Measurements from ENCODE around the gene TMEM132E.
"Not testable (repeated sequence)": the region's sequence is repeated elsewhere in the genome, so short reads cannot be mapped to it uniquely, and the experiment has no call there.

The TMEM132E gene, protein sequence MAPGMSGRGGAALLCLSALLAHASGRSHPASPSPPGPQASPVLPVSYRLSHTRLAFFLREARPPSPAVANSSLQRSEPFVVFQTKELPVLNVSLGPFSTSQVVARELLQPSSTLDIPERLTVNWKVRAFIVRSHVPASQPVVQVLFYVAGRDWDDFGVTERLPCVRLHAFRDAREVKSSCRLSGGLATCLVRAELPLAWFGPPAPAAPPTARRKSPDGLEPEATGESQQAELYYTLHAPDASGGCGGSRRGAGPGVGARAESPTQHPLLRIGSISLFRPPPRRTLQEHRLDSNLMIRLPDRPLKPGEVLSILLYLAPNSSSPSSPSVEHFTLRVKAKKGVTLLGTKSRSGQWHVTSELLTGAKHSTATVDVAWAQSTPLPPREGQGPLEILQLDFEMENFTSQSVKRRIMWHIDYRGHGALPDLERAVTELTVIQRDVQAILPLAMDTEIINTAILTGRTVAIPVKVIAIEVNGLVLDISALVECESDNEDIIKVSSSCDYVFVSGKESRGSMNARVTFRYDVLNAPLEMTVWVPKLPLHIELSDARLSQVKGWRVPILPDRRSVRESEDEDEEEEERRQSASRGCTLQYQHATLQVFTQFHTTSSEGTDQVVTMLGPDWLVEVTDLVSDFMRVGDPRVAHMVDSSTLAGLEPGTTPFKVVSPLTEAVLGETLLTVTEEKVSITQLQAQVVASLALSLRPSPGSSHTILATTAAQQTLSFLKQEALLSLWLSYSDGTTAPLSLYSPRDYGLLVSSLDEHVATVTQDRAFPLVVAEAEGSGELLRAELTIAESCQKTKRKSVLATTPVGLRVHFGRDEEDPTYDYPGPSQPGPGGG (N-terminal part only)

DNA sequence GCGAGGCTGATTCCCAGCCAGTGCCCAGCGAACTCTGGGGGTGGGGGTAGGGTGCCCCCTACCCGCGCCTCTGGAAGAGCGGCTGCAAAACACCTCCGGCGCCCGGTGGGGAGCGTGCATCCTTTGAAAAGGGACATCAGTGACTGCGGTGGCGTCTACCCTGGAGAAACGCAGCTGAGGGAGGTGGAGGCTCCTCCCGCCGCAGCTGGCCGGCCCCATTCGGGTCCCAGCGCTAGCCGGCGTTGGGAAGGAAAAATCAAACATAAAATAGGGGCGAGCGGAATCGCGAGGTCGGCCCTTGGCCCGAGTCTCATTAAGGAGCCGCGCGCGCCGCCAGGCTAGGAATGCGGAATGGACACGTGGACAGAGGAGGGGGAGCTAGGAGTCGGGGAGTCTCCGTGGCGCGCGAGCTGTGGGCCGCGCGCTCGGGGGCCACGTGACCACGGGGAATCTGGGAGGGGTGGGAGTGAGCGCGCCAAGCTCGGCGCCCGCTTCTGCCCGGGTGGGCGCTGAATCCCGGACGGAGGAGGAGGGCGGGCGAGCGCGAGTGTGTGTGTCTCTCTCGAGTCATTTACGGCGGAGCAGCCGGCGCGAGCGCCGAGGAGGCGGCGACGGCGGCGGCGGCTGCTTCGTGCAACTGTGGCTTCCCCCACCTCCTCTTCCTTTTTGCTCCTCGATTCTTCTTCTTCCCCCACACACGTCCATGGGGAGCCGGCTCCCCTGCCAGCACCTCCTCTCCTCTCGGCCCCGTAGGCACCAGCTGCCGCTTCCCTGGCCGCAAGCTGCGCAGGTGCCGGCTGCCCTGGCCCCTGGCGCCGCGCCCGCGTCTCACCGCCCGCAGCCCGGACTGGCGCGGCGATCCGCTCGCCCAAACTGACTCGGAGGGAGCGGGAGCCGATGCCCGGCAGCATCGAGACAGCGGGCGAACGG is at the start of gene TMEM132E:
Gene TMEM132E, plus strand, starts transcription at position 566 of the 930 bp plus-strand sequence. CDS start 1,495 bp downstream, outside the sequence.
- DNase-seq (ENCODE audit: low read depth) = no peak

DNA sequence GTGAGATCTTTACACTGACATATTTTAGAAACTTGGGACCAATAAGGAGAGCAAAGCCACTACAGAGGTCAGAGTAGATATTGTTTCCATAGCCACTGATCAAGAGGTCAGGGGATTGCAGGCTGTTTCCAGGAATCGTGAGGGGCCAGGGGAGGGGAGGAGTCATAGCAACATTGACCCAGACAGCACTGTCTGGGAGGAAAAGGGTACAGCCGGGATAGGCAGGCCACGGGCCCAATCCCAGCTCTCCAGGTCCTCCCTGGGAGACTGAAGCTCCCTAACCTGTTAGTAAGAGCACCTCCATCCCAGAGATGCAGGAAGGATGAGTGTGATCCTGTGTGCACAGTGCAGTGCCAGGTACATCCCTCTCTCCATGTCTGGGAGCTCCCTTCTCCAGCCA is 48.5 kb upstream of the TMEM132E start:
- DNase-seq (ENCODE audit: low read depth) = no peak

DNA sequence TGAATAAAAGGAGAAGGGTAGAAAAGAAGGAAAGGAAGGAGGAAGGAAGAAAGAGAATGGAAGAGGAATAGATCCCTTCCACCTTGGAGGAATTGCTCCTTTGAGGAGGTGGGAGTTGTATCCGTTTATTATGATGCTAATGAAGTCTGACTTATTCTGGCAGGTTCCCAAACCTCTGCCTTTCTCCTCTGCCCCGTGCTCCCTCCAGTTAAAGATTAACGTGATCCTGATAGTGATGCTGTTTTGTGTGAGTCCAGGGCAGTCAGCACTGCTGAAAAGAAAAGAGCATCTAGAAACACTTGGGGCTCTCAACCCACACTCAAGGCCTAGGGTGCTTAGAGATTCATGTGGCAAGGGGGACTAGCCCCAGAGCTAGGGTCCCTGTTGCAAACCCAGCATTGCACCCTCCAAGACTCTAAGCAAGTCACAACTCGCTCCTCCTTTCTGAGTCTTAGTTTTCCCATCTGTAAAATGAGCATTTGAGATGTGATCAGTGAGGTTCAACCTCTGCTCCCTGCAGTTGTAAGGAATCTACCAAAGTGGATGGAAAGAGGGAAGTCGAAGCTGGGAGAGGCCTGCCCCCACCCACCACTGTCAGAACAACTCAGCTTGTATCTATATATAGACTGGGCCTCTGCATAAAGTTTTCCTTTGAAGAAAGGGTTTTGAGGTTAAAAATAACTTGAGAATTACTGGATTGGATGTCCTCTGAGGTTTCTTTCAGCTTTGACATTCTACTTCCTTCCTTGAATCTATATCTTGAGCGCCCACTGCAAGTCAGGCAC is 46.9 kb upstream of the TMEM132E start:
- no peak for DNase-seq (ENCODE audit: low read depth)

DNA sequence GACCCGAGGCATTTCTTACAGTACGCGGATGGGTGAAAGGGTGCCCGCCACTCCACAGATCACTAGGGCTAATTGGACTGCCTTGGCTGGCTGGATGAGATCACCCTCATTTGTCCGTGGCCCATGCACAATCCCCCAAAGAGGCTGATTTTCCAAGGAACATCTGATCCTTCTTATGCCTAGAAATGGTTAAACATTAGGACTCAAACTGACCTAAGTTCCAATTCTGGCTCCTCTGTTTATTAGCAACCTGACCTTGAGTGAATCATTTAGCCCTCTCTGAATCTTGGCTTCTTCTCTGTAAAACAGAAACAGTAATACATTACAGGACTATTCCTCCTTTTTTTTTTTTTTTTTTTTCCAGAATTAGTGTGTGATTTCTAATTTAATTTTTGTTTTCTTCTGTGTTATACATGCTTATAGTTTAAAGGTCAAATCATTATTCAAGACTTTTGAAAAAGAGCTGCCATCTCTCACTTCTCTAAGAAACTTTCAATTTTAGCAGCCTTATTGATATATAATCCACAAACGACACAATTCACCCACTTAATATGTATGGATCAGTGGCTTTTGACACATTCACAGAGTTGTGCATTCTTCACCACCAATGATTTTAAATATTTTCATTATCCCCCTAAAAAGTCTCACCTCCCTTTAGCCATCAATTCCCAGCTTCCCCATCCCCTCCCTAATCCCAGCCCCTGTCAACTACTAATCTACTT is 45.4 kb upstream of the TMEM132E start:
- DNase-seq (ENCODE audit: low read depth) = no peak

DNA sequence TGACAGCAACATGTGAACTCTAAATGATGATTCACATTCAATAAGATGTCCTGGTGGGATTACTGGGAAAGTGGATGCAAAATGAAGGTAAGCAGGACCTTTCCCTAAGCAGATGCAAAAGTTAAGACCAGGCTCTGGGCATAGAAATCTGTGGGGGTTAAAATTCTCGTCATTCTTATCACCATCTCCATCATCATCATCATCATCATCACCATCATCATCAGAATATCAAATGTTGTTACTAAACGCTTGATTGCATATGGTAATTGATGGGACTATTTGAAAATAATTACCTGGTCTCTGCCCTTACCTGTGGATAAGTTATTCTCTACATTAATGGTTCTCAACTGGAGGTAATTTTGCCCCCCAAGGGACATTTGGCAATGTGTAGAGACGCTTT is 41.9 kb upstream of the TMEM132E start:
- no peak for DNase-seq (ENCODE audit: low read depth)

DNA sequence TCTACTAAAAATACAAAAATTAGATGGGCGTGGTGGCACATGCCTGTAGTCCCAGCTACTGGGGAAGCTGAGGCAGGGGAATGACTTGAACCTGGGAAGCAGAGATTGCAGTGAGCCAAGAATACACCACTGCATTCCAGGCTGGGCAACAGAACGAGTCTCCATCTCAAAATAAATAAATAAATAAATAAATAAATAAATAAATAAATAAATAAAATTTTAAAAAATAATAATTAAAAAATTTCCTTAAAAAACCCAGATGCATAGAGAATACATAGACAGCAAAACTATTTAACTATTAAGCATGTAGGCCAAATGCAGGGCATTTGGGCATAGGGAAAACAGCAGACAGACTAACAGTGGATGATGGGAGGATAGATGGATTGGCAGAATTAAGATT is 40.8 kb upstream of the TMEM132E start:
- not testable (repeated sequence) for DNase-seq (ENCODE audit: low read depth)

DNA sequence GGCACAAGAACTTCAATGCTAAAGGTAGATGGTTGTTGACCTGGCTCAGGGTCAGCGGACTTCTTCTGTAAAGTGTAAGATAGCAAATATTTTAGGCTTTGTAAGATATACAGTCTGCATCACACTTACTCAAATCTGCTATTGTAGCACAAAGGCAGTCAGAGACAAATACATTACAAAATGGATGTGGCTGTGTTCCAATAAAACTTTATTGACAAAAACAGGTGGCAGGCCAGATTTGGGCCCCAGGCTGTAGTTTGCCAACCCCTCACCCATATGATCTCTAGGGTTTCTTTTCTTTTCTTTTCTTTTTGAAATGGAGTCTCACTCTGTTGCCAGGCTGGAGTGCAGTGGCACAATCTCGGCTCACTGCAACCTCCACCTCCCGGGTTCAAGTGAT is 39.5 kb upstream of the TMEM132E start:
- DNase-seq (ENCODE audit: low read depth) = no peak

DNA sequence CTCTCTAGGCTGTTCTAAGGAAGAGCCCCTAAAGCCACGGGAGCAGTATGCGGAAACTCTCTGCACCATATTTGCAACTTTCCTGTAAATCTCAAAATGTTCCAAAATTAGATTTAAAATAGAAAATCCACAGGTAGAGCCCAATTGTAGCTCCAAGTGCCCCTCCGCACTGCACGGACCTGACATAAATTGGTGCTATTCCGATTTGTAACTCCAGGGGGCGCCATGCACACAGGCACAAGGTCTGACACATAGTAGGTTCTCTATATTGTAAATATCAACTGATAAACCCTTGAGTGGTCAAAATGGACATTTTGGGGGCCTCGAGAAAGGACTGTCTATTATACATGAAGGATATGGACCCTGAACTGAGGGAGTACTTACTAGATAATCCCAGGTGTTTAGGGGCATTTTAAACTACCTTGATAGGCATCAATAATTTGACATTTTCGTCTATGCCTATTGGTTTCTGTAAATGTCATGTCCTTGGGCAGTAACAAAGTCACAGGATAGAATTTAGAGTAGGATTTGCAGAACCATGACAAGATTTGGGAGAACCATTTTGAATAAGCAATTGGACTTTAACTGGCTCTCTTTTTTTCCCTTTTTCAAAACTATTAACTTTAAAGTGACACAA is 36.6 kb upstream of the TMEM132E start:
- DNase-seq (ENCODE audit: low read depth) = no peak

DNA sequence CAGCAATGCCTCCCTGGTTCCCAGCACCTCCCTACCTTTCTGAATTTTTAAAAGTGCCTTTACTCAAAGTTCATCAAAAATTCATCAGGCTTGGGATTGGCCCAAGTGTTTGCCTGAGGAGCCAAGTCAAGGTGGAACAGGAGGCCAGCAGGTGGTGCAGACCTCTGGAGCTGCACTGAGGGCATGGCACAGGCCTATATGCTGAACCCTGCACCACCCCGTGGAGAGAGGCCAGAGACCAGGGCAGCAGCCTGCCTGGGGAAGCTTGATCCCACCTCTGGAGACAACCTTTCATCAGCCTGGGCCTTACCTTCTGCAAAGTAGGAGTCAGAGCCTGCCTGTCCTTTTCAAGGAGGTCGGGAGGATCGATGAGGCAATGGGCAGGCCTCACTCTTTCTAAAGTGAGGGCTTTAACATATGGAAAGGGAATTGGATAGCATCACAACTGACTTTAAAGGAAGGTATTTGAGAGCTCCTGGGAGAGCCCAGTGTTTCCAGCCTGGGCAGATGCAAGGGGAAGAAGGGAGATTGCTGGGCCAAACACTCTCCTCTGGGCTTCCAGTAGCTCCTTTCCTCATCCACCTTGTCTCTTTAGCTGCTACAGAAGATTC is 31.8 kb upstream of the TMEM132E start:
- DNase-seq (ENCODE audit: low read depth) = no peak

DNA sequence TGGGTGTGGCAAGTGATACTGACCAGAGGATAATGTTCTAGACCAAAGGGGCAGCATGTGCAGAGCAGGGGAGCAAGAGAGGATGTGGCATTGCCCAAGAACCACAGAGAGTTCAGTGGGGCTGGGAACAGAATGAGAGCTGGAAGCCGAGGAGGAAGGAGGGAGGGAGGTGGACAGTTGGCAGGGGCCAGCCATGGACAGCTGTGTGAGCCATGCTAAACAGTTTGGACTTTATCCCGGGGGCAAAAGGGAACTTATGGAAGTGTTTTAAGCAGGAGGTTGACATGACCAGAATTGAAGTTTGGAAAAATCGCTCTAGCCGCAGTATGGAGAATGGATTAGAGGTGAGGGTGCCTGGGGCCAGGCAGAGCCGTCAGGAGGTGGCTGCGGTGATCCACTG is 29.4 kb upstream of the TMEM132E start:
- DNase-seq (ENCODE audit: low read depth) = no peak

DNA sequence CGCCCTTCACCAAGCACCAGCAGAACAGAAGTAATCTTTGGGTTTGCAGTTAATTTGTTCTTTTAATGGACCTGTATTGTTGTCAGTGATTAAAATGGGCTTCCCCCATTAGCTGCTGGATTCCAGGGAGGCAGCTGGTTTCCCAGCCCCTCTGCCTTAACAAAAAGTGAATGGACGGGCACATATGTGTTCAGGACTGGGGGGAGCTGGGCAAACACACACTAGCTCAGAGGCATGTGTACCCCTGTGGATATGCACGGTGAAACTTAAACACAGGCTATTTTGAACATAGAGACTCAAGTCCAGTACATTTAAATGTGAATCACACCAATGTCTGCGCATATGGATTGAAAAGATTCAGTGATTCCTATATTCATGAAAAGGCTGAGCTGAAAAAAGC is 25.5 kb upstream of the TMEM132E start:
- no peak for DNase-seq (ENCODE audit: low read depth)

DNA sequence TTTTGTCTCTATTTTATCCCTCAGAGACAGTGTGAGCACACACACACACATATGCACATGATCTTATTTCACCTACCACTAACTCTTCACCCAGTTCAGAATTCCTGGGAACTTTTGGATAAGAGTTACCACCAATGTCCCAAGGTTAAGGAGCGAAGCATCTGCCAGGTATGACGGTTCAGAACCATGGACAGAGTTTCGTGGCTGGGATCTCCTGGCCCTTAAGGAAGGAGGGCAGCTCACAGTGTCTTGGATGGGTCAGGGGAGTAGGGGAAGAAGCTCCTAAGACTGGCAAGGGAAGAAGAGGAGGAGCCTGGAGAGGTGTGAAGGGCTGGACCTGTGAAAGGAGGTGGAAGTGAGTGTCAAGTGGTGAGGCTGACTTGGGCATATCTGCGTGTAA is 23.0 kb upstream of the TMEM132E start:
- DNase-seq (ENCODE audit: low read depth) = no peak

DNA sequence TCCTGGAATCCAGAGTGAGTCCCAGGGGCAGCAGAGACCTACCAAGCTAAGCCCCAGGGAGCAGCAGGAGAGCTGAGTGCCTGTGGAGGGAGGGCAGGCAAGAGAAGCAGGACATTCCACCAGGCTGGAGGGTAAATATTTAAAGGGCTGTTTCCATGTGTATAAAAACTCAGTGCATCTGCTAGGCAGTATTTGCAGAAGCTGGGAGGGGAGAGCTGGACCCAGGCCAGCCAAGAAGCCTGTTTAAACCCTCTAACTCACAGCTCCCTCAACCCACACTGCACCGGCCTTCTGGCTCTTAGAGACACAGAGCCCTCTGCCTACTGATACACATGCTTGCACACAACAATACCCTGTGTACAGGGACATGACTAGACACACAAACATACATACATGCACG is 22.5 kb upstream of the TMEM132E start:
- no peak for DNase-seq (ENCODE audit: low read depth)

DNA sequence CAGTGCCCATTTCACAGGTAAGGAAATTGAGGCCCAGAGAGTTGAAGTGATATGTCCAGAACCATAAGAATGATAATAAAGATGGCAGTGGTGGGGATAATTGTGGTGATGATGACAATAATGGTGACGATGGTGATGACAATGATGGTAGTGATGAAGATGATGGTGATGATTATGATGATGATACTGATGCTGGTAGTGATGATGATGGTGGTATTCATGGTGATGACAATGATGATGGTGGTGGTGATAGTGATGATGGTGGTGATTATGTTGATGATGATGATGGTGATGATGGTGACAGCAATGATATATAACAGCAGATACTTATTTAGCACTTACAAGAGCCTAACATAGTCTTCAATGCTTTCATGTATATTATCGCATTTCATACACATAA is 18.1 kb upstream of the TMEM132E start:
- DNase-seq (ENCODE audit: low read depth) = no peak

DNA sequence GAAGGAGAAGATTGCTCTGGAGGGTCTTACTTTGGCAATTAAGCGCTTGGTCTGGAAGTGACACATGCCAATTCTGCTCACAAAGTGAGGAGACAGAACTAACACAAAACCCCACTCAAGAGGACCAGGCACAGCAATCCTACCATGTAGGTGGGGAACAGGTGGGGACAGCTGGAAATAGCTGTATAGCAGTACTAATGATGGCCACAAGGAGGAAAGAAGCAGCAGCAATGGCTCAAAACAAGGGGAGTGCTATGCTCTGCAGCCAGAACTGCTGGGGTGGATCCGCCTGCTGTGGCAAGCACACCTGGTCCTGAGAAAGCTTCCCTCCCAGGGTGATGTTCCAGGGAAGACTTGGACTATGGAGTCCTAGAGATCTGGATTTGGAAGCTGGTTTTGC is 17.0 kb upstream of the TMEM132E start:
- no peak for DNase-seq (ENCODE audit: low read depth)

DNA sequence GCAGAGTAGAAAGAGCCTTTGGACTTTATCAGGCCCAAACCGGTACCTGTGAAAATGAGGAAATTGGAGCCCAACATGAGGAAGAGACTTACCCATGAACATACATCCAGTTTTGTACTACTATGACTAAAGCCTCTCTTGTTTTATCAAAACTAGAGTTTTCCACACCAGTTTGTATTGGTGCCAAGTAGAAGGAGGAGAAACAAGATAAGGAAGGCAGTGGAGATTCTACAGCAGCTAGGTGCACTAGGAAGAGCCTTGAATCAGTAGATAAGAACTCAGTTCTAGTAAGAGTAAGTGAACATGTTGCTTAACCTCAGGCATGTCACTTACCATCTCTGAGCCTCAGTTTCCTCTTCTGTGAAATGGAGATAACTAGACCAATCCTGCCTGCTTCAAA is 13.7 kb upstream of the TMEM132E start:
- no peak for DNase-seq (ENCODE audit: low read depth)

DNA sequence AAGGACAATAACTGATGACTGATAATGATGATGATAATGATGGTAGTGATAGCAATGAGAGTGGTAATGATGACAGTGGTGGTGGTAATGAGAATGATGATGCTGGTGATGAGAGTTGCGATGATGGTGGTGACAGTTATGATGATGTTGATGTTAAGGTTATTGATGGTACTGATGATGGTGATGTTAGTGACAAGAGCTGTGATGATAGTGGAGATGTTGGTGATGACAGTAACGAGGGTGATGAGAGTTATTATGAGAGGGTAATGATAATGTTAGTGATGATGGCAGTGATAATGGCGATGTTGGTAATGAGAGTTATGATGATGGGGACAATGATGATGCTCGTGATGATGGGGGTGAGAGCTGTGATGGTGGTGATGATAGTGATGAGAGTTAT is 13.2 kb upstream of the TMEM132E start:
- DNase-seq (ENCODE audit: low read depth) = no peak

DNA sequence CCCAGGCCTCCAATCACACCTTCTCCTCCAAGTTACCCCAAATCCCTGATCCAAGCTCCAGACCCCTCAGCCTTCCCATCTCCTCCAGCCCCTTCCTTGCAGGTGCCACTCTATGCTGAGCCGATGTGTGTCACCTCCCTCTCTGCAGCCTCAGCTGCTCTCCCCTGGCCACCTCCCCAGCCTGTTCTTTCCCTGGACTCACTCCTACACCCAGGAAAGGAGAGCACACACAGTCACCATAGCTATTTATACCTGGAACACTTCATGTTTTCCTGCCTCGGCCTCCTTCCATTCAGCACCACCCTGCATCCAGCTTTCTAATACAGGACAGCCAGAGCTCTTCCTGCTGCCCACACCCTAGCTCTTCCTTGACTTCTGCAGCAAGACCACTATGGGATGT is 12.5 kb upstream of the TMEM132E start:
- DNase-seq (ENCODE audit: low read depth) = no peak

DNA sequence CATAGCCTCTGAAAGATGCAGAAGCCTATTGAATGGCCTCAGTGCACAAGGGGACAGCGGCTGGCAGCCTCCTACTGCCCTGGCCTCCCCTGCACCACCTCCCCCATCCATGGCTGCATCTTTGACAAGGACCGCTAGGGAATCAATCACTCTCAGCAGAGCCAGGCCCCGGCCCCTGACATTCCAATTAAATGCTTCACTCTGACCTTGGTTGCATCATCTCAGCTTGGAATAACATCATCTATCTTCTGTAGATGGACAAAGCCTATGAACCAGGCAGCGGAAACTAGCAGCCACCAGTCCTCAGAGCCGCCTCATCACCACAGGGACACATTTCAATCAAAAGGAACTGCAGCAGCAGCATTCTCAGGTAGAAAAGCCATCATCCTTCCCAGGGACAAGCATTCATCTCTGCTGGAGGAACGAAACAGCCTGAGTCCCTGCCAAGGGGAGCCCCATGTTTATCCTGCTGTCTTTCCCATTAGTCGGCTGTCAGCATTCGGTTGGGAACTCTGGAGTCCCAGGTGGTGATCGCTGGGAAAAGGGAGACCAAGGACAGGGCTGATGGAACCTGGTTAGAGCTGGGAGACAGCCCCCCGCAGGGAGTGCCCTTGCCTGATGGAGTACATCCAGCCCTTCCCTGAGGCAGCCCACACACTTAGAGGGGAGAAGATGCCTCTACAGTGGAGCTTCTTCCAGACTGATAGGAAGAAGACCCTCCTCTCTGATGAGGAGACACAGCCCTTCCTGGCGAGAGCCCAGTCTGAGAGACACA is 11.5 kb upstream of the TMEM132E start:
- no peak for DNase-seq (ENCODE audit: low read depth)
